Measurements from ENCODE around the gene TIE1.

Gene TIE1

DNA sequence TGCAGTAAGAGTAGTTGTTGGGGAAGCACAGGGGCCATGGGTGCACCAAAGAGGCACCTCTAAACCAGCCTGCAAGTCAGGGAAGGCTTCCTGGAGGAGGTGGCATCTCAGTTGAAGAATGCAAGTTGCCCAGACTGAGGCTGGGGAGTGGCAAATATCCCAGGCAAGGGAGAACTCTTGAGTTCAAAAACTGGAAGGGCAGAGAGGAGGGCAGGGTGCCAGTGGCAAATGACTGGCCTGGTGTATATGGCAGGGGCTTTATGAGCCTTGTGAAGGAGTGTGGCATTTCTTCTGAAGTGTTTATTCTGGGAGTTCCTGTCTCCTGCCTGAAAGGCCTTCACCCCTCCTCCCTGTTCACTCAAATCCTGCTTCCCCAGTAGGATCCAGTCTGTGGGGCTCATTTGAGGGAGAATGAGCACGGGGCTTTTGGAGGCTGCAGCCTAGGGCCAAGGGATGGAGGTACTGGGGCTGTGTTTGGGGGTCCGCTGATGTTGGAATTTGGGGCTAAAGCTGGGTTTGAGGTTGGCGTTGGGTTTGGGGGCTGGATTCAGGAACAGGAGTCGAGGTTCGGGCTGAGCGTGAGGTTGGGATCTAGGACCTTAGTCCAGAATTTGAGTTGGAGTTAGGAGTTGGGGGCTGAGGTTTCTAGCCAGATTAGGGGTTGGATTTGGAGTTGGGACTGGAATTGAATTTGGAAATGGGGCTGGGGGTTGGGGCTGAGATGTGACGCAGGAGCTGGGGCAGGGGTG is 31.0 kb upstream of the TIE1 start, which contains the start of gene TMEM125:
TSS of gene TMEM125 (plus strand) at position 357 of the 749 bp plus-strand sequence. CDS start 2,740 bp downstream, outside the sequence.
- no peak within 1 kb of the TSS for H3K4me3 ChIP-seq (ENCODE audit: control insufficient read depth, low read depth, low read length)
- DNase-seq (ENCODE audit: low read depth) = no peak
- TF ChIP-seq, protein P1, sequence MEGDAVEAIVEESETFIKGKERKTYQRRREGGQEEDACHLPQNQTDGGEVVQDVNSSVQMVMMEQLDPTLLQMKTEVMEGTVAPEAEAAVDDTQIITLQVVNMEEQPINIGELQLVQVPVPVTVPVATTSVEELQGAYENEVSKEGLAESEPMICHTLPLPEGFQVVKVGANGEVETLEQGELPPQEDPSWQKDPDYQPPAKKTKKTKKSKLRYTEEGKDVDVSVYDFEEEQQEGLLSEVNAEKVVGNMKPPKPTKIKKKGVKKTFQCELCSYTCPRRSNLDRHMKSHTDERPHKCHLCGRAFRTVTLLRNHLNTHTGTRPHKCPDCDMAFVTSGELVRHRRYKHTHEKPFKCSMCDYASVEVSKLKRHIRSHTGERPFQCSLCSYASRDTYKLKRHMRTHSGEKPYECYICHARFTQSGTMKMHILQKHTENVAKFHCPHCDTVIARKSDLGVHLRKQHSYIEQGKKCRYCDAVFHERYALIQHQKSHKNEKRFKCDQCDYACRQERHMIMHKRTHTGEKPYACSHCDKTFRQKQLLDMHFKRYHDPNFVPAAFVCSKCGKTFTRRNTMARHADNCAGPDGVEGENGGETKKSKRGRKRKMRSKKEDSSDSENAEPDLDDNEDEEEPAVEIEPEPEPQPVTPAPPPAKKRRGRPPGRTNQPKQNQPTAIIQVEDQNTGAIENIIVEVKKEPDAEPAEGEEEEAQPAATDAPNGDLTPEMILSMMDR (IDR thresholded peaks at IDR 0.05; ENCODE audit: control insufficient read depth, insufficient read depth, low read depth, low read length, missing control alignments) = no peak

- TF ChIP-seq, protein P1 (IDR thresholded peaks at IDR 0.05; ENCODE audit: control insufficient read depth, insufficient read depth, low read depth, low read length, missing control alignments) = no peak
- H3K4me3 ChIP-seq (ENCODE audit: control insufficient read depth, low read depth, low read length) = no peak overlapping the region
- no peak for DNase-seq (ENCODE audit: low read depth)
Observed at GRCh38 chr1:43270421-43271095, 30.2 kb upstream of the TIE1 start.

DNA sequence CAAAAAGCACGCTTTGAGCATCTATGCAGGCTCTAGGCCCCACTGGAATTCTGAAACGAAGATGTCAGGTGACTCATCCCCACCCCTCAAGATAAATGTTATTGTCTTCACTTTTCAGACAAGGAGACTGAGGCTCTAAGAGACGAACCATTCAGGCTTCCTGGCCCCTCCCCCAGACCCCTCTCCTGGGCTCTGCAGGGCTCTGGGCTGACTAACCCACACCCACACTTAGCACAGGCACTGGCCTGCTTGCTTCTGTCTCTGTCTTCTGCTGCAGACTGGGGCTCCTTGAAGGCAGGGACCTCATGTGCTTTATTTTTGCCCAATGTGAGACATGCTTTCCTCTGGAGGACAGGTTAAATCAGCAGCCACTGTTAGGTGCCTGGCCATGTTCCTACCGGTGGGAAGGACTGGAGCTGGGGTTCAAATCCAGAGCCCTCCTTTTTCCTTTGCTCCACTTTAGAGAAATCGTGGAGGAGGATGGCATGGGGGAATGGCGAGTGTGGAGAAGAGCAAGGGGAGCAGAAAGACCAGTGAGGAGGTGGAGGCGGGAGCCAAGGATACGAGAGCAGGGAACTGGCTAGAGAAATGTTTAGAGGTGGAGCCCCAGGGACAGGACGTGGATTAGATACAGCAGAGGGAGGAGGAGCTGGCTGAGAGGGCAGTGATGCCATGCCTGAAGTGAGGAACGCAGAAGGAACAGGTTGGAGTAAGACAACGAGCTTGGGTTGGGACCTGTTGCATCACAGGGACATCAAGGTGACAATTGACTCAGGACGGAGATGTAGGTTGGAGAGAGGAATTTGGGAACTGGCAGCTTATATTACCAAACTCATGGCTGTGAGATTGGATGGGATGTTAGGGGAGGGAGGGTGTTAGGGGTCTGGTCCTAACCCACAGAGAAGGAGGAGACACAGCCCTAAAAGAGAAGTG is 29.3 kb upstream of the TIE1 start:
- DNase-seq (ENCODE audit: low read depth) = no peak
- TF ChIP-seq, protein P1 (IDR thresholded peaks at IDR 0.05; ENCODE audit: control insufficient read depth, insufficient read depth, low read depth, low read length, missing control alignments) = no peak
- no peak overlapping the region for H3K4me3 ChIP-seq (ENCODE audit: control insufficient read depth, low read depth, low read length)

- no peak for DNase-seq (ENCODE audit: low read depth)
- H3K4me3 ChIP-seq (ENCODE audit: control insufficient read depth, low read depth, low read length) = no peak overlapping the region
- TF ChIP-seq, protein P1 (IDR thresholded peaks at IDR 0.05; ENCODE audit: control insufficient read depth, insufficient read depth, low read depth, low read length, missing control alignments) = no peak
Observed at GRCh38 chr1:43272161-43272560, 28.6 kb upstream of the TIE1 start.

DNA sequence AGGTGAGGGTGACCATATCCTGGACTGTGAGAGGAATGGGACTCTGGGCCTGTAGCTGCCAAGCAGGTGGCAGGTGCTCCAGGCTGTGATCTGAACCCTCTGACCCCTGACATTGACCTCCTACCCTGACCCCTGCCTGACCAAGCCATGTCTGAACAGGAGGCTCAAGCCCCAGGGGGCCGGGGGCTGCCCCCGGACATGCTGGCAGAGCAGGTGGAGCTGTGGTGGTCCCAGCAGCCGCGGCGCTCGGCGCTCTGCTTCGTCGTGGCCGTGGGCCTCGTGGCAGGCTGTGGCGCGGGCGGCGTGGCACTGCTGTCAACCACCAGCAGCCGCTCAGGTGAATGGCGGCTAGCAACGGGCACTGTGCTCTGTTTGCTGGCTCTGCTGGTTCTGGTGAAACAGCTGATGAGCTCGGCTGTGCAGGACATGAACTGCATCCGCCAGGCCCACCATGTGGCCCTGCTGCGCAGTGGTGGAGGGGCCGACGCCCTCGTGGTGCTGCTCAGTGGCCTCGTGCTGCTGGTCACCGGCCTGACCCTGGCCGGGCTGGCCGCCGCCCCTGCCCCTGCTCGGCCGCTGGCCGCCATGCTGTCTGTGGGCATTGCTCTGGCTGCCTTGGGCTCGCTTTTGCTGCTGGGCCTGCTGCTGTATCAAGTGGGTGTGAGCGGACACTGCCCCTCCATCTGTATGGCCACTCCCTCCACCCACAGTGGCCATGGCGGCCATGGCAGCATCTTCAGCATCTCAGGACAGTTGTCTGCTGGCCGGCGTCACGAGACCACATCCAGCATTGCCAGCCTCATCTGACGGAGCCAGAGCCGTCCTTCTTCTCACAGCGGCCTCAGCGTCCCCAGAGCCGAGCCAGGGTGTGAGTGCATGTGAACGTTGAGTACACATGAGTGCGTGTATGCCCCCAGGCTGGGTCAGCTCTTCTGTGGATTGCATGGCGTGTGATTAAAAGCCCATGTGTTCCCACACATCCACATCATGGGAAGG is 27.9 kb upstream of the TIE1 start:
- no peak for DNase-seq (ENCODE audit: low read depth)
- no peak overlapping the region for H3K4me3 ChIP-seq (ENCODE audit: control insufficient read depth, low read depth, low read length)
- TF ChIP-seq, protein P1 (IDR thresholded peaks at IDR 0.05; ENCODE audit: control insufficient read depth, insufficient read depth, low read depth, low read length, missing control alignments) = no peak
